Measurements from ENCODE around the gene BRAF.
"Not testable (repeated sequence)": the region's sequence is repeated elsewhere in the genome, so short reads cannot be mapped to it uniquely, and the experiment has no call there.

The BRAF gene

GRCh38 chr7:140752533-140752932 is 172.2 kb downstream of the BRAF start:
- TF ChIP-seq CTCF (IDR thresholded peaks at IDR 0.05; ENCODE audit: control insufficient read depth, insufficient read depth, low read depth, low read length, missing control alignments) = no peak
- DNase-seq (ENCODE audit: low read depth) = no peak
- no peak overlapping the region for H3K4me3 ChIP-seq (ENCODE audit: control insufficient read depth, low read depth, low read length)

GRCh38 chr7:140746751-140747150 is 178.0 kb downstream of the BRAF start:
- H3K4me3 ChIP-seq (ENCODE audit: control insufficient read depth, low read depth, low read length) = no peak overlapping the region
- DNase-seq (ENCODE audit: low read depth) = no peak
- no peak for TF ChIP-seq CTCF (IDR thresholded peaks at IDR 0.05; ENCODE audit: control insufficient read depth, insufficient read depth, low read depth, low read length, missing control alignments)

GRCh38 chr7:140745266-140746058 is 179.3 kb downstream of the BRAF start:
- no peak overlapping the region for H3K4me3 ChIP-seq (ENCODE audit: control insufficient read depth, low read depth, low read length)
- no peak for DNase-seq (ENCODE audit: low read depth)
- TF ChIP-seq CTCF (IDR thresholded peaks at IDR 0.05; ENCODE audit: control insufficient read depth, insufficient read depth, low read depth, low read length, missing control alignments) = no peak

GRCh38 chr7:140744005-140744404 is 180.7 kb downstream of the BRAF start:
- H3K4me3 ChIP-seq (ENCODE audit: control insufficient read depth, low read depth, low read length) = no peak overlapping the region
- no peak for DNase-seq (ENCODE audit: low read depth)
- no peak for TF ChIP-seq CTCF (IDR thresholded peaks at IDR 0.05; ENCODE audit: control insufficient read depth, insufficient read depth, low read depth, low read length, missing control alignments)

- DNase-seq (ENCODE audit: low read depth); H3K4me3 ChIP-seq (ENCODE audit: control insufficient read depth, low read depth, low read length): not testable (repeated sequence)
Measured at GRCh38 chr7:140743255-140743654, 181.5 kb downstream of the BRAF start.

- DNase-seq (ENCODE audit: low read depth) = no peak
- no peak overlapping the region for H3K4me3 ChIP-seq (ENCODE audit: control insufficient read depth, low read depth, low read length)
- TF ChIP-seq CTCF (IDR thresholded peaks at IDR 0.05; ENCODE audit: control insufficient read depth, insufficient read depth, low read depth, low read length, missing control alignments) = no peak
Measured at GRCh38 chr7:140738280-140738679, 186.4 kb downstream of the BRAF start.

GRCh38 chr7:140734729-140735128 is 190.0 kb downstream of the BRAF start:
- DNase-seq (ENCODE audit: low read depth) = no peak
- H3K4me3 ChIP-seq (ENCODE audit: control insufficient read depth, low read depth, low read length) = no peak overlapping the region
- no peak for TF ChIP-seq CTCF (IDR thresholded peaks at IDR 0.05; ENCODE audit: control insufficient read depth, insufficient read depth, low read depth, low read length, missing control alignments)
